Mucosa of gallbladder (tissue), 1 donor: ENCODE results near the gene EXT2. TPM values are rescaled to one million over a fixed set of nuclear protein-coding genes. Genes with fewer than 3 reads are reported as not detected.

Experiments
- DNase-seq: peaks from one replicate; pipeline ENCODE4 v3.0.0-alpha.2; 2020; ENCODE audit warnings: low spot score
- total RNA-seq: library from RNA; stranded (reverse); gene quantifications from one replicate; pipeline ENCODE4 v1.2.1, GENCODE V29; 2021
- donor health status: DM: no; HTN: no; CAD: no.

Gene EXT2
- 61.3 TPM for total RNA-seq

DNA sequence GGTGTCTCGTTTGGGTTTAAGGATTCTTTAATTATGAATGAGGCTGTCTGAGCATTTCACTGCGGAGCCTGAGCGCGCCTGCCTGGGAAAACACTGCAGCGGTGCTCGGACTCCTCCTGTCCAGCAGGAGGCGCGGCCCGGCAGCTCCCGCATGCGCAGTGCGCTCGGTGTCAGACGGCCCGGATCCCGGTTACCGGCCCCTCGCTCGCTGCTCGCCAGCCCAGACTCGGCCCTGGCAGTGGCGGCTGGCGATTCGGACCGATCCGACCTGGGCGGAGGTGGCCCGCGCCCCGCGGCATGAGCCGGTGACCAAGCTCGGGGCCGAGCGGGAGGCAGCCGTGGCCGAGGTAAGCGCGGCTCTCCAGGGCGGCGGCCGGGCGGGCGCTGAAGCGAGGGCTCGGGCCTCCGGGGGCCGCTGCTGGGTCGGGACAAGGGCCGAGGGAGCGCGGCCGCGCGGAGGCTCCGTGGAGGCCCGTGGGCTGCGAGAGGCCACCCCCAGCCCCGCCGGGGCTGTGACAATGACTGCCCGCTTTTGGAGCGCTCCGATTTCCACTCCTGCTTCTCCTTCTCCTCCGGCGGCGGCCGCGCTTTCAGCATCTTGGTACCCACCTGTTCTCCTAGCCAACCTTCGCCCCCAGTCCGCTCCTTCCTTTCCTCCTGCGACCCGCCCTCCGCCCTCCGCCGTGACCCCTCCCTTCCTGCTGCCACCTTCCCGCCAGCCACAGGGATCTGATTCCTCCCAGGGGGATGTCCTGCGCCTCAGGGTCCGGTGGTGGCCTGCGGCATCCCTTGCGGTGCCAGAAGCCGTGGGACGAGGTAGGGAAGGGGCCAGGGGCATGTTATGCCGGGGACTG is at the start of gene EXT2:
TSS of gene EXT2 (plus strand) at position 173 of the 854 bp plus-strand sequence. CDS start 12,035 bp downstream, outside the sequence.
- DNase-seq, result peak; percentile 90

DNA sequence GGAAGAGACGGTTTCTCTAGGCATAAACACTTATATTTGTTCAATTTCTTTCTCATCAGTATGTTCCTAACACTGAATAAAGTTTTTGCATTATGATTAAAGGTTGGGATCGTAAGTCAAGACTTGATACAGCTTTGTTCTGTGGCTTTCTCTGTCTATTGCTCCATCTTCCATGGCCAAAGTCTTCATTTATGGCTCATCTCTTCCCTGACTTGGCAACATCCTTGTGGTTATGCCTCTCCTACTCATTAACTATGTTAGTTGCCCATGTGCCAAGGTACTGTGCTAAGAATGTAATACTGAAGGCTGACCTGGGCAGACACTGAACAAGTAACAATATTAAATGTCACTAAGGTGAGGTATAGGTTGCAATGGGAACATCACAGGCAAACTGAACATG is 49.3 kb upstream of the EXT2 start:
- no peak for DNase-seq

DNA sequence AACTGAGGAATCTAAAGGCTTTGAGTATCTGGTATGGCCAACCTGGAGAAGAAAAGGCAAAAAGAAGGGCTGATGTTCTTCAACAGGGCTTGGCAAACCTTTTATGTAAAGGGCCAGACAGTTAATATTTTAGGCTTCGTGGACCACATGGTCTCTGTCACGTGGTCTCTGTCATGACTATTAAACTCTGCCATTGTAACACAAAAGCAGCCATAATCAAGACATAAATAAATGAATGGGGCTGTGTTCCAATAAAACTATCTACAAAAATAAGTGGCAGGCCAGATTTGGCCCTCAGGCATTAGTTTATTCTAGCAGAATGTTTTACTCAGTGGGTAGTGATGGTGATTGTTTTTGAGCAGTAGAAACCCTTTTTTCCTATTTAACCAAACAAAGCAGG is 48.2 kb upstream of the EXT2 start:
- no peak for DNase-seq

DNA sequence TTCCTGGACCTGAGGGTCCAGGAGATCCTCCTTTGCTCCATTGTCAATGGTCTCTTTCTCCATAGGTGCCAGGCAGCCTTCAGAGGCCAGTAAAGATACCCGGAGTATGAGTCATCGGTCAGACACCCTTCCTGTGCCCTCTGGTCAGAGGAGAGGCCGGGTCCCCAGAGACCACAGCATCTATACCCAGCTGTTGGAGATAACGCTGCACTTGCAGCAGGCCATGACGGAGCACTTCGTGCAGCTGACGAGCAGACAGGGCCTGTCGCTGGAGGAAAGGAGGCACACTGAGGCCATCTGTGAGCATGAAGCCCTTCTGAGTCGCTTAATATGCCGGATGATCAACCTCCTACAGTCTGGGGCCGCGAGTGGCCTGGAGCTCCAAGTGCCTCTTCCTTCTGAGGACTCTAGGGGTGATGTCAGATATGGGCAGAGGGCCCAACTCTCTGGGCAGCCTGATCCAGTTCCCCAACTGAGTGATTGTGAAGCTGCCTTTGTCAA is 47.5 kb upstream of the EXT2 start, which contains the start of gene ACCSL:
TSS of gene ACCSL (plus strand) at position 51 of the 501 bp plus-strand sequence. CDS start at position 107, 56 bp downstream.
- DNase-seq, result no peak

DNA sequence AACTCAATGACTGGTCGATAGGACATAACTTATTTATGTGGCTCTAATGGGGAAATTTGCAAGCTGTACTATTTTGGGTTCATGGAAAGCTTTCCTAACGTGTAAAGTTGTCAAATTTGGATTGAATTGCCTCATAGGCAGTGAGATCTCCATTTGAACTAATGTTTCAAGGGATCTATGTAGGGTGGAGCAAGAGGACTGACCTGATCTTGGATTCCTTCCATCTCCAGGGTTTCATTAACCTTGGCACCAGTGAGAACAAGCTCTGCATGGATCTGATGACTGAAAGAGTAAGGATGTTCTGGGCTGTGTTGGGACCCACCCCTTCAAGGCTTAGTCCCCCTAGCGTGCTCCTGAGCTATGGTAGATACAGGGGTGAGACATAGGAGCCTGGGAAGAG is 45.6 kb upstream of the EXT2 start:
- DNase-seq, result no peak

DNA sequence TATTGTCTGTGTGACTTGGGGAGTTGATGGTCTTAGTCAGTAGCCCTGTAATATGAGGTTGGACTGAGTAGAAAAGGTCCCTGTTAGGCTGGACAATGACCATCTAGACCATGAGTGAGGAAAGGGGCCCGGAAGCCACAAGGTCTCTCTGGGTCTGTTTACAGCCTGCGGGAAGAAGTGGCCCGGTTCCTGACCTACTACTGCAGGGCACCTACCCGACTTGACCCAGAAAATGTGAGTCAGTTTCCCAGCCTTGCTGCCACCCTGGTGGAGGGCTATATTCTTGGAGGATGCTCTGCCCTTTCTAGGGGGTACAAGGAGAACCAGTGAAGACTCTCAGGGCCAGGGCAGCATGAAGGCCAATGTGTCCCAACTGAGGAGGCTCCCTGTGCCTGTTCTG is 44.3 kb upstream of the EXT2 start:
- DNase-seq, result no peak

DNA sequence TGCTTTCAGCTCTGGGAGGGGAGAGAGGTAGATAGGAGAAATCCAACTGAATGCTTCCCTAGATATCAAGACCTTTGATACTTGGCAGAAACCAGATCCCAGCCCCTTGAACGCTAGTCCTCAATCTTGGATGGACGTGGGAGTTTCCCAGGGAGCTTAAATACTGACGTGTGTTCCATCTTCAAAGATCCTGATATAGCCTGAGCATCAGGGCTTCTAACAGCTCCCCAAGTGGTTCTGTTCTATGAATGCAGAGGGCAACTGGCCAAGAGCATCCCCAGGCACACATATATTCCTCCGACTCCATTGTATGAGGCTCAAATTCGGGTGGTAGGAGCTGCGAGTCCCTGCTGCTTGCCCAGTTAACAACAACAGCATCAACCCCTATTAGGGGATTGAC is 38.1 kb upstream of the EXT2 start:
- no peak for DNase-seq

DNA sequence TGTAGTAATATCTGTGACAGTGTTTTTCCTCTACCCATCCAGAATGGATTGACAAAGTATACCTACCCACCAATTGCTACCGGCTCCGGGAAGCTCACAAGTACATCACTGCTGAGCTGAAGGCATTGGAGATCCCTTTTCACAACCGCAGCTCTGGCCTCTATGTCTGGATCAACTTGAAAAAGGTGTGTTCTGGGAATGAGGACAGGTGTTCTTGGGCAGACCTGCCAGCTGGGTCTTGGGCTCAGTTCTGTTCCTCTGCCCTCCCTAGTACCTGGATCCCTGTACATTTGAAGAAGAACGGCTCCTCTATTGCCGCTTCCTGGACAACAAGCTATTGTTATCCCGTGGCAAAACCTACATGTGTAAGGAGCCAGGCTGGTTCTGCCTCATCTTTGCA is 37.2 kb upstream of the EXT2 start:
- DNase-seq, result no peak

DNA sequence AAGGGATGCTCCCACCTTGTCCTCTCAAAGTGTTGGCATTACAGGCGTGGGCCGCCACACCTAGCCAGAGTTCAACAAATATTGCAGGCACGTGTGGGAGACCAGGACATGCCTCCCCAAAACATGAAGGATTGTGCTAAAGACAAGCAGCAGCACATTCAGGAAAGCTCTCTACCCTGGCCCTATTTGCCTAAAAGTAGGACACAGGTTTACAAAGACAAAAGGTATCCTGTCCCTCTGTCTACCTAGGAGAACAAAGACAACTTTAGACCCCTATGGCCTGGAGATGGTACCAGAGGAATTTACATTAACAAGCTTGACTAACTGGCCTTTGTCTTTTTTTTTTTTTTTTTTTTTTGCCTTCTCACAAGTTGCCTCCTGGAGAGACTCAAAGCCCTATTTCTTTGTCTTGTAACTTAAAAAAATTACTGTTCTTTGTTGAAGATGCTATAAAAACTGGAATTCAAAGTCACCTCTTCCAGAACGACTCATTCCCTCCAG is 30.3 kb upstream of the EXT2 start:
- no peak for DNase-seq

DNA sequence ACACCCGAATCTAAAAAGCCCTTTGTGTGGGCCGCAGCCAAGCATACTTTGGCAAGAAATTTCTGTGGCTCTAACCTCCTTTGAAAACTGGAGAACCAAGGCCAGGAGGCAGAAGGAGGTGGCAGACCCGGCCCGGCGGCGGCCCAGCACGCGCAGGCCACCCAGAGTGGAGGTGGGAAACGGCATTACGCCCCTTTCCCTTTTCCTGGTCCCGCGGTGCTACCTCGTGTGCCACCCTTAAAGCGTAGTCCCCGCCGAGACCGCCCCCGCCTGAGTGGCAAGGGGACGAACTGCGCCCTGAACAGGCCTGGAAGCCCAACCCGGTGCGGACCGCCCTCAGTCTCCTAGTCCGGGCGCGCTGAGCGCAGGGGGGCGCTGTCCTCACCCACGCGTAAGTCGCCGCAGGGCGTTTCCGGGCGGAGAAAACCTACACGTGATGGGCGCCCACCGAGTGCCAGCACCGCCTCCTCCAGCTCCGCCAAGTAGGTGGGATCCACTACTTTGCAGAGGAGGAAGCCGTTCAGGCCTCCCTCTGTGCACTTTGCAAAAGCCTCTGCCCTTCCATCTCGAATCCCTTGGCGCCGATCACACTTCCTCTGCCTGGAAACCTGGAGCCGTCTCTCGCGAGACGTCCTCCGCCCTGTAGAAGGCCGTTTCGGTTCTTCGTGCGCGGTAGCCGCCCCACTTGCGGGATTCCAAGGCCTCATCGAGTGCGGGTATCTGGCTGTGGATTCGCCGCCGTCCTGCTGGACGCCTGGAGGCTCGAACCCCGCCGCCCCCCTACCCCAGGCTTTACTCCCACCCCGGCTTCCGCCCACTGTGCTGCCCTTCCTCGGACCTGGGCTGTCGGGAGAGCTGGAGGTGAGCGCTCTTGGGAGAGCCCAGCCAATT is 29.4 kb upstream of the EXT2 start, which contains the start of gene ACCS:
TSS of gene ACCS (plus strand) at position 430 of the 891 bp plus-strand sequence. CDS start 1,358 bp downstream, outside the sequence.
- peak; percentile 96 for DNase-seq

DNA sequence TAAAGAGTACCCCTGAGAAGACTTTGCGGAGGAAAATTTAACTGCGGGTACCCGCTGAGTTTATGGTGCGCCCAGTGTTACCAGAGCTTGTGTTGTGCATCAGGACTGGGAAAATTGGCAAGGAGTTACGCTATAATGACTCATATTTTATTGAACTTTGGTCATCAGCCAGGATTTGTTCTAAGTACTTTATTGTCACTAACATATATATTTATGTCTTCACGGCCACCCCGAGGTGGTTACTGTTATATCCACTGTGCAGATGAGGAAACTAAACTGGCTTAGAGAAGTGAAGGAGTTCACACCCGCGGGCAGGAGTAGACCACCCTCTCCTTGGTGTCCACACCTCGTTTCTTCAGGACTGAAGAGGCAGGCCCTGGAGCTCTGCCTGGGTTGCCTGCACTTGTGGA is 28.7 kb upstream of the EXT2 start:
- DNase-seq, result no peak

DNA sequence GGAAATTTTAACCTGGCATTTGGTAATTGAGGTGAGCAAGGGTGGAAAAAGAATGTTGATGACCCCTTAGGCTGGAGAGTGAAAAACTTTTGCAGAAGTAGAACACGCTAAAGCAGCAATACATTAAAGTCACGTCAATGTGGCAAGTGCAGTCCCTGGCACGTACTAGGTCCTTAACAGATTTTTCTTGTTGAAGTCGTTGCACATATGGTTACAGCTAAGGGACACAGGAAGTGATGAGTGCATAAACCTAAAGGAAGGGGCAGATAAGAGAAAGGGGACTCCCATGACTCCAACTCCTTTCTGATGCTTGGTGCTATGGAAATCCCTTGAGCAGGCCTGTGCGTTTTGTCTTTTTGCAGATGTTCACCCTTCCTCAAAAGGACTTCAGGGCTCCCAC is 28.2 kb upstream of the EXT2 start:
- no peak for DNase-seq

DNA sequence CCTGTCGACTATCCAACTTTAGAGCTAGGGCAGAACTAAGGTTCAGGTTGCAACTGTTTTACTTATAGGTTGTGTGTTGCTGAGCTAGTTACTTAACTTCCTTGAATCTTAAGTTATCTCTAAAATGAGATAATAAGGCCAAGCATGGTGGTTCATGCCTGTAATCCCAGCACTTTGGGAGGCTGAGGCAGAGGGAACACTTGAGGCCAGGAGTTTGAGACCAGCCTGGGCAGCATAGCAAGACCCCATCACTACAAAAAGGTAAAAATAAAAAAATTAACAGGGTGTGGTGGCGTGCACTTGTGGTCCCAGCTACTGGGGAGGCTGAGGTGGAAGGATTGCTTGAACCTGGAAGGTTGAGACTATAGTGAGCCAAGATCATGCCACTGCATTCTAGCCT is 27.3 kb upstream of the EXT2 start:
- no peak for DNase-seq

DNA sequence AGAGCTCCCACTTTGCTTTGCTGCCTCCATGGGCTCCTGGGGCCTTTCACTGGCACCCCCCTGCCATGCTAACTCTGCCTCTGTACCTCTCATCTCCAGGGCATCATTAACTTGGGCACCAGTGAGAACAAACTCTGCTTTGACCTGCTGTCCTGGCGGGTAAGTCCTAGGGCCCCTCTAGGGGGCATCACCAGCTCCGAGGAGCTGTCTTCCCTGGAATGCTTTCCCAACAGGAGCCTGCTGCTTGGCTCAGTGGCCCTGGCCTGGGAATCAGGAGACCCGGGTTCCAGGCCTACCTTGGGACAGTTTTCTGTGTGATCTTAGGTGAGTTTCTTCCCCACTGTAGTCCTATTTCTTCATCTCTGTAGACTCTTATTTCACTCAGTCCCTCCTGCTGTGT is 24.3 kb upstream of the EXT2 start:
- DNase-seq, result no peak

DNA sequence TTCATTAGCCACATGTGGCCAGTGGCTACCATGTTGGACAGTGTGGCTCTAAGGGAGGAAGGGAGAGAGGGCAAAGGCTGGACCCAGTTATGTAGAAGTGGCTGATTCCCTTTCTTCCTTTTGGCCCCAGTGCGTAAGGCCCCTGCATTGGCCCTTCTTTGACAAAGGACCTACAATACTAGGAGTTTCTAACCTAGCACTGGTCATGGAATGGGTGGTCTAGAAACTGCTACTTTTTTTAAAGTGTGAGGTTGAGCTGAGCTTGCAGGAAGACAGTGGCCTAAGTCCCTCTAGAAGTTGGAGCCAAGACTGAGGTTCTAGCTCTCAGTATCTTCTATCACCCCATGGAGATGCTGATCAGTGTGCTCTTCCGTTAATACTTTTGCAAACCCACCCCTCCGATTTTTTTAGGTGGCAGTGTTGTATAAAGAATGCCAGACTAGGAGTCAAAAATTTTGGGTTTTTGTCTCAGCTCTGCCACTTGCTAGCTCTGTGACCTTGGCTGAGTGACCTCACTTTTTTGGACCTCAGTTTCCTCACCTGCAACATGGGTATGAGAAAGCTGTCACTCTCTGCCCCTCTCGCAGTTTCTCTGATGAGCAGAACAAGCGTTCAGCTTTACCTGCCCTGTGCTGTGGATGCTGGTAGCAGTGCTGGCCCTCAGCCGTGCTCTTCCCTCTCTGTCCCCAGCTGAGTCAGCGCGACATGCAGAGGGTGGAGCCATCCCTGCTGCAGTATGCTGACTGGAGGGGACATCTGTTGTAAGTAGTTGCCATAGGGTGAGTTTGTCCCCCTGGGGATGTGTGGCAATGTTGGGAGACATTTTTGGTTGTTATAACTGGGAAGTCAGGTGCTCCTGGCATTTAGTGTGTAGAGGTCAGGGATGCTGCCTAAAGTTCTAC is 22.5 kb upstream of the EXT2 start:
- no peak for DNase-seq

DNA sequence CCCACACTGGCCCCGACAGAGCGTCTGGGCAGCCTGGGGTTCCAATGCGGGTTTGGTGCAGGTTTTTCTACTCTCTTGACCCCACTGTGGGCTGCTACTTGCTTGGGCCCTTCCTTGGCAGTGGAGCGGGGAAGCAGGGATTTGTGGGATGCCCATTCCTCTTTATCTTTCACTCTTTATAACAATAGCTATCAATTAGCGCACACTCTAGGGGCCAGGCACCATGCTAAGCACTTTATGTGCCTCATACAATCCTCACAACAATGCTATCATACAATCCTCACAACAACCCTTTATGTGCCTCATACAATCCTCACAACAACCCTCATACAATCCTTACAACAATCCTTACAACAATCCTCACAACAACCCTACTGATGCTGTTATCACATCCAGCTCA is 16.7 kb upstream of the EXT2 start:
- DNase-seq, result no peak

DNA sequence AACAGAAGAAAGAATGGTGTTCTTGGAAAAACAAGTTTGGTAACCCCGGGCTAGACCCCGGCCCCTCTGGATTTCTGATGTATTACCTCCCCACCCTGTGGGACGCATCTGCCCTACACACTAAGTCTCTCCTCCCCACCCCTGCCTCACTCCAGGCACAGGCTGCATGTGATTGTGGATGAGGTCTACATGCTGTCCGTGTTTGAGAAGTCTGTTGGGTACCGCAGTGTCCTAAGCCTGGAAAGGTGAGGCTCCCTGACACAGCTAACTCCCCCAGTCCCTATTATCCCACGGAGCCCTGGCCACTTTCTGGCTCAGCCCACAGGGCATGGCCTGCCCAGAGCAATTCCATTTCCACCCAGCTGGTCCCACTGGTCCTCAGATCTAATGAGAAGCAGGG is 16.1 kb upstream of the EXT2 start:
- DNase-seq, result no peak

DNA sequence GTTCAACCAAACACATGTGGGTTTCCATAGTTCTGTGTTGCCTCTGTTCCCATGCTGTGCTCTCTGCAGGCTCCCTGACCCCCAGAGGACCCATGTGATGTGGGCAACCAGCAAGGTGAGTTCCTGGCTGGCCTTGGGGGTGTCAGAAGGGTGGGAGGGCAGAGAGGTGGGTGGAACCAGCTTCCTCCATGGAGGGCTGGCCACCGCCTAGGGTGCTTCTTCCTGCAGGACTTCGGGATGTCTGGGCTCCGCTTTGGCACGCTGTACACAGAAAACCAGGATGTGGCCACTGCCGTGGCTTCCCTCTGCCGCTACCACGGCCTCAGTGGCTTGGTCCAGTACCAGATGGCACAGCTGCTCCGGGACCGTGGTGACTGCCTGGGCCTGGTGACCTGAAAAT is 14.5 kb upstream of the EXT2 start:
- DNase-seq, result no peak

DNA sequence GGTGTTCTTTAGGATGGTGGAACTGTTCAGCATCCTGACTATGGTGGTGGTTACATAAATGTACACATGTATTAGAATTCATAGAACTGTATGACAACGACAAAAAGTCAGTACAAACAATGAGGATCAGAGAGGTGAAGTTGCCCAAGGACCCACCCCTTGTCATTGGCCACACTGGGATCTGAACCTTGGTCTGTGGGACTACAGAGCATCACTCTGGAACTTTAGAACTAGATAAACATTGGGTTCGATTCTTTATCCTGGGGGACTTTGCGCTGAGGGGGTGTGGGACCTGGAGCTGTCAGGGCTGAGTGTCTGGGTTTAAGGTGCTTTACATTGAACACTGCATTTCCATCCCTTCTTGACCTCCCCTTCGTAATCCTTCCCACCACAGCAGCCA is 12.8 kb upstream of the EXT2 start:
- DNase-seq, result no peak

DNA sequence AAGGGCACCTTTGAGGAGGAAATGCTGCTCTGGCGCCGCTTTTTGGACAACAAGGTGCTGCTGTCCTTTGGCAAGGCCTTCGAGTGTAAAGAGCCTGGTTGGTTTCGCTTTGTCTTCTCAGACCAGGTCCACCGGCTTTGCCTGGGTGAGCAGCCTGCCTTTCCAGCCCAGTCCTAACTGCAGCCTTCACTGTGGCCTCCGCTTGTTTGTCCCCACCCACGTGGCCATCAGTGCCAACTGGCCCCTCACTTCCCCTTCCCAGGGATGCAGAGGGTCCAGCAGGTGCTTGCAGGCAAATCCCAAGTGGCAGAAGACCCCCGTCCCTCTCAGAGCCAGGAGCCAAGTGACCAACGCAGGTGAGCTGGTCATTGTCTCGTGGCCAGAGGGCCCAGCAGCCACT is 12.0 kb upstream of the EXT2 start:
- no peak for DNase-seq

DNA sequence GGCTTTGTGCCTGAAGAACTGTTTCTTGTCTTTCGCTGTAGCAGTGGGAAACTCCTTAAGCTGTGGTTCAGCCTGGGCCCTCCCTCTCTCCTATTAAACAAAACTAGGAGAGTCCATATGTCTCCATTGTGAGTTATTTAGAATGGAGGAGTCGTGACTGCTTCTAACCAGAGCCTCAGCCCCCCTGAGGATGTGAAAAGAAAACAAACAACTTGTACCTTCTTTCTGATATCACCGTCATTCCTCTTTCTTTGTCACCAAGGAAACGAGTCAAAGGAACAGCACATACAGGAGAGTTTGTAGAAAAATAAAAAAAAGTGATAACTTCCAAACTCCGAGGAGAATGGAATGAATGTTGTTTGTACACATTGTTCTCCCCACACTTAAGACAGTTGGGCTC is 11.6 kb upstream of the EXT2 start:
- DNase-seq, result no peak
